ENCODE results near the gene RAPH1. TPM values are rescaled to one million over a fixed set of nuclear protein-coding genes. Genes with fewer than 3 reads are reported as not detected.

RAPH1 gene
- total and polyA plus RNA-seq, 2 experiments from 2014 or later = 38.8 to 83.9 TPM

- Histone ChIP-seq H3K27ac (peak overlapping the region; percentile 54), H3K27me3 (replicated peaks; ENCODE audit: insufficient read depth) (no peaks in the 10 kb centered on the region), H3F3A (ENCODE audit: insufficient read depth) (peaks cover 78% of the 10 kb centered on the region), H2AFZ (no peak overlapping the region), H3K4me3 (no peak overlapping the region), H3K9ac (peak overlapping the region; percentile 24), H3K36me3 (ENCODE audit: low read depth) (peaks cover 88% of the 10 kb centered on the region), H3K9me2 (ENCODE audit: insufficient read depth) (no peaks in the 10 kb centered on the region), H3K79me2 (ENCODE audit: insufficient read depth) (peaks cover 94% of the 10 kb centered on the region), H3K4me1 (ENCODE audit: insufficient read depth) (peaks cover 36% of the 10 kb centered on the region), H4K20me1 (ENCODE audit: insufficient read depth) (no peaks in the 10 kb centered on the region), H3K9me3 (ENCODE audit: low read depth) (no peaks in the 10 kb centered on the region), H3K4me2 (ENCODE audit: unreplicated experiment) (no peak overlapping the region)
- no peak for TF ChIP-seq EZH2 (IDR thresholded peaks at IDR 0.05; ENCODE audit: insufficient read depth, poor library complexity, severe bottlenecking)
- TF ChIP-seq EZH2phosphoT487 (IDR thresholded peaks at IDR 0.05; ENCODE audit: insufficient read depth, low read depth) = no peak
- in situ Hi-C loops (cut with MboI) = no loop called here
- DNase-seq = peak; percentile 37
These were observed 73.4 kb downstream of the RAPH1 start for GRCh38 chr2:203461746-203462145.

- in situ Hi-C loops (cut with MboI) = no loop called here
- no peaks in the 10 kb centered on the region for H3K9me3 ChIP-seq (ENCODE audit: low read depth)
- peaks cover 35% of the 10 kb centered on the region for H3K4me1 ChIP-seq (ENCODE audit: insufficient read depth)
- H3K4me3 ChIP-seq = no peak overlapping the region
- H3K9me2 ChIP-seq (ENCODE audit: insufficient read depth) = no peaks in the 10 kb centered on the region
- H4K20me1 ChIP-seq (ENCODE audit: insufficient read depth) = no peaks in the 10 kb centered on the region
- no peak overlapping the region for H3K9ac ChIP-seq
- TF ChIP-seq EZH2phosphoT487 (IDR thresholded peaks at IDR 0.05; ENCODE audit: insufficient read depth, low read depth) (no peak), EZH2 (IDR thresholded peaks at IDR 0.05; ENCODE audit: insufficient read depth, poor library complexity, severe bottlenecking) (no peak)
- no peak overlapping the region for H3K4me2 ChIP-seq (ENCODE audit: unreplicated experiment)
- peaks cover 98% of the 10 kb centered on the region for H3F3A ChIP-seq (ENCODE audit: insufficient read depth)
- DNase-seq = no peak
- no peak overlapping the region for H2AFZ ChIP-seq
- 0 out of 2 replicates have a peak overlapping the region, but pooled peaks have one; percentile 52 for H3K27ac ChIP-seq
- peaks cover 96% of the 10 kb centered on the region for H3K36me3 ChIP-seq (ENCODE audit: low read depth)
- peaks cover 67% of the 10 kb centered on the region for H3K79me2 ChIP-seq (ENCODE audit: insufficient read depth)
- H3K27me3 ChIP-seq (replicated peaks; ENCODE audit: insufficient read depth) = no peaks in the 10 kb centered on the region
- 74 to 83% methylated on average over 3 of the region's 3 CpGs for WGBS, 2 experiments (ENCODE audit: low coverage in 1 of 2, low lambda C conversion rate in 2 of 2, missing lambda C conversion rate in 2 of 2)
These were observed 79.9 kb downstream of the RAPH1 start for GRCh38 chr2:203455209-203455608.

GRCh38 chr2:203453858-203454451, 81.1 kb downstream of the RAPH1 start:
- Histone ChIP-seq H2AFZ (no peak overlapping the region), H3F3A (ENCODE audit: insufficient read depth) (peaks cover 98% of the 10 kb centered on the region), H3K27me3 (replicated peaks; ENCODE audit: insufficient read depth) (no peaks in the 10 kb centered on the region), H3K9me2 (ENCODE audit: insufficient read depth) (no peaks in the 10 kb centered on the region), H3K4me3 (no peak overlapping the region), H3K9me3 (ENCODE audit: low read depth) (no peaks in the 10 kb centered on the region), H3K79me2 (ENCODE audit: insufficient read depth) (peaks cover 61% of the 10 kb centered on the region), H3K36me3 (ENCODE audit: low read depth) (peaks cover 95% of the 10 kb centered on the region), H3K9ac (0 out of 2 replicates have a peak overlapping the region, but pooled peaks have one; percentile 10), H3K27ac (peak overlapping the region; percentile 52), H3K4me1 (ENCODE audit: insufficient read depth) (peaks cover 39% of the 10 kb centered on the region), H4K20me1 (ENCODE audit: insufficient read depth) (no peaks in the 10 kb centered on the region), H3K4me2 (ENCODE audit: unreplicated experiment) (no peak overlapping the region)
- DNase-seq = peak; percentile 73
- TF ChIP-seq EZH2 (IDR thresholded peaks at IDR 0.05; ENCODE audit: insufficient read depth, poor library complexity, severe bottlenecking) (no peak), EZH2phosphoT487 (IDR thresholded peaks at IDR 0.05; ENCODE audit: insufficient read depth, low read depth) (no peak)
- in situ Hi-C loops (cut with MboI) = no loop called here
- WGBS, 2 experiments (ENCODE audit: low coverage in 1 of 2, low lambda C conversion rate in 2 of 2, missing lambda C conversion rate in 2 of 2) = 4% methylated on average over 1 of the region's 1 CpG

- peak overlapping the region; percentile 19; the same call in 1 of the 2 replicates for H3K9ac ChIP-seq
- no peak overlapping the region for H3K4me2 ChIP-seq (ENCODE audit: unreplicated experiment)
- in situ Hi-C loops (cut with MboI) = no loop called here
- peak; percentile 49 for DNase-seq
- peaks cover 97% of the 10 kb centered on the region for H3K36me3 ChIP-seq (ENCODE audit: low read depth)
- no peaks in the 10 kb centered on the region for H4K20me1 ChIP-seq (ENCODE audit: insufficient read depth)
- WGBS, 2 experiments (ENCODE audit: low coverage in 1 of 2, low lambda C conversion rate in 2 of 2, missing lambda C conversion rate in 2 of 2) = 92 to 97% methylated on average over 1 of the region's 1 CpG
- H3K9me3 ChIP-seq (ENCODE audit: low read depth) = no peaks in the 10 kb centered on the region
- peaks cover 39% of the 10 kb centered on the region for H3K4me1 ChIP-seq (ENCODE audit: insufficient read depth)
- H3K9me2 ChIP-seq (ENCODE audit: insufficient read depth) = no peaks in the 10 kb centered on the region
- H3K4me3 ChIP-seq = no peak overlapping the region
- H3K27ac ChIP-seq = peak overlapping the region; percentile 52
- no peaks in the 10 kb centered on the region for H3K27me3 ChIP-seq (replicated peaks; ENCODE audit: insufficient read depth)
- TF ChIP-seq EZH2 (IDR thresholded peaks at IDR 0.05; ENCODE audit: insufficient read depth, poor library complexity, severe bottlenecking) (no peak), EZH2phosphoT487 (IDR thresholded peaks at IDR 0.05; ENCODE audit: insufficient read depth, low read depth) (no peak)
- H3F3A ChIP-seq (ENCODE audit: insufficient read depth) = peaks cover 98% of the 10 kb centered on the region
- H3K79me2 ChIP-seq (ENCODE audit: insufficient read depth) = peaks cover 65% of the 10 kb centered on the region
- no peak overlapping the region for H2AFZ ChIP-seq
These were observed 83.4 kb downstream of the RAPH1 start for GRCh38 chr2:203451689-203452088.

Data from GM23248 (cell line).